PC-9 (cell line): ENCODE measurements around the gene RPAP2. TPM values are rescaled to one million over a fixed set of nuclear protein-coding genes. Genes with fewer than 3 reads are reported as not detected.

ENCODE experiments used
- BruUV-seq: library from RNA; stranded (reverse); fragments of 400-500 nt; replicated peaks from 2 replicates; lab custom pipeline; 2021; lab: Mats Ljungman, UMichigan
- CTCF ChIA-PET: fragments of 300-600 bp; sonication (Branson Sonifier 250); formaldehyde crosslinking; loops from one replicate; lab custom pipeline; 2022; ENCODE audit warnings: antibody characterized with exemption; lab: Charles Lee
- POLR2A ChIA-PET: fragments of 300-600 bp; sonication (Branson Sonifier 250); formaldehyde crosslinking; loops from one replicate; lab custom pipeline; 2022; ENCODE audit warnings: antibody characterized with exemption; ENCODE audit not compliant: unreplicated experiment; lab: Charles Lee
- DNase-seq, 2 experiments: peaks; one replicate each; pipeline versions ENCODE4 v3.0.0 to v3.0.0-alpha.2; 2015 to 2022; ENCODE audit warnings: mixed read lengths in 1 of 2
- H2AFZ ChIP-seq: fragments of 200-600 bp; sonication (generic); 2 replicates; pipeline ENCODE4 v1.8.1; 2017; ENCODE audit warnings: antibody characterized with exemption
- H3F3A ChIP-seq: fragments of 200-600 bp; sonication (generic); 2 replicates; pipeline ENCODE4 v1.8.1; 2017; ENCODE audit warnings: antibody characterized with exemption, mild to moderate bottlenecking, low read depth; ENCODE audit not compliant: insufficient read depth
- H3K27ac ChIP-seq: fragments of 200-600 bp; sonication (generic); 2 replicates; pipeline ENCODE4 v1.6.1; 2016; ENCODE audit warnings: mixed run types
- H3K27me3 ChIP-seq: fragments of 200-600 bp; sonication (generic); 2 replicates; pipeline ENCODE4 v1.6.1; 2016; ENCODE audit warnings: low read depth, mixed run types; ENCODE audit not compliant: insufficient read depth
- H3K36me3 ChIP-seq: fragments of 200-600 bp; sonication (generic); 2 replicates; pipeline ENCODE4 v1.6.1; 2016; ENCODE audit warnings: low read depth, mixed run types
- H3K4me1 ChIP-seq: fragments of 200-600 bp; sonication (generic); replicated peaks from 2 replicates; pipeline ENCODE4 v1.6.1; 2016; ENCODE audit warnings: mixed run types; ENCODE audit not compliant: insufficient read depth
- H3K4me2 ChIP-seq: fragments of 200-600 bp; sonication (generic); 2 replicates; pipeline ENCODE4 v1.6.1; 2017; ENCODE audit warnings: mixed run types
- H3K4me3 ChIP-seq: fragments of 200-600 bp; sonication (generic); 2 replicates; pipeline ENCODE4 v1.6.1; 2016; ENCODE audit warnings: mixed run types
- H3K79me2 ChIP-seq: fragments of 200-600 bp; sonication (generic); 2 replicates; pipeline ENCODE4 v1.6.1; 2017; ENCODE audit warnings: low read depth, mixed run types
- H3K9me2 ChIP-seq: fragments of 200-600 bp; sonication (generic); 2 replicates; pipeline ENCODE4 v1.8.1; 2017; ENCODE audit warnings: mild to moderate bottlenecking; ENCODE audit not compliant: insufficient read depth
- H3K9me3 ChIP-seq: fragments of 200-600 bp; sonication (generic); 2 replicates; pipeline ENCODE4 v1.8.1; 2016; ENCODE audit warnings: low read depth; ENCODE audit not compliant: insufficient read depth
- H4K20me1 ChIP-seq: fragments of 200-600 bp; sonication (generic); 2 replicates; pipeline ENCODE4 v1.8.1; 2017; ENCODE audit not compliant: insufficient read depth
- CTCF ChIP-seq: fragments of 200-600 bp; sonication (generic); conservative IDR thresholded peaks from 2 replicates; pipeline ENCODE4 v1.6.1; 2017; ENCODE audit warnings: mixed run types, antibody characterized with exemption, mild to moderate bottlenecking, moderate library complexity
- EZH2 ChIP-seq: fragments of 200-600 bp; sonication (generic); IDR thresholded peaks from 2 replicates; pipeline ENCODE4 v1.8.0; 2017; ENCODE audit warnings: antibody characterized with exemption, low read depth
- intact Hi-C: fragments of 100-400 bp; cut with micrococcal nuclease; formaldehyde crosslinking; loops from one replicate; pipeline ENCODE4 v1.10.0; 2022; ENCODE audit not compliant: unreplicated experiment
- total RNA-seq: library from RNA; stranded (reverse); gene quantifications from 2 replicates; pipeline ENCODE4 v1.2.3, GENCODE V29; 2021

The RPAP2 gene
- total RNA-seq, 1 experiment from 2014 or later, result 20.3 TPM

- Histone ChIP-seq H3K4me3 (no peak overlapping the region), H3K27ac (no peak overlapping the region), H3K4me2 (no peak overlapping the region), H3K36me3 (peaks cover 20% of the 10 kb centered on the region), H3K4me1 (no peaks in the 10 kb centered on the region), H3K27me3 (no peaks in the 10 kb centered on the region), H3K79me2 (no peaks in the 10 kb centered on the region), H3K9me3 (no peaks in the 10 kb centered on the region), H3F3A (no peaks in the 10 kb centered on the region), H2AFZ (no peak overlapping the region), H4K20me1 (no peaks in the 10 kb centered on the region), H3K9me2 (no peaks in the 10 kb centered on the region)
- TF ChIP-seq EZH2 (no peak), CTCF (no peak)
- BruUV-seq, result no TSS peak
- ChIA-PET POLR2A (no interaction called here), CTCF (no interaction called here)
- DNase-seq, result no peak
- intact Hi-C loops, result no loop called here
These were observed 44.2 kb downstream of the RPAP2 start for GRCh38 chr1:92343061-92343460.

- H3K4me2 ChIP-seq, result no peak overlapping the region
- CTCF ChIA-PET, result no interaction called here
- no peak for DNase-seq
These were observed 48.2 kb downstream of the RPAP2 start for GRCh38 chr1:92346866-92347640.

GRCh38 chr1:92352856-92353255 is 54.0 kb downstream of the RPAP2 start:
- BruUV-seq, result no TSS peak
- POLR2A ChIA-PET, result interaction anchor here (0.7 kb wide), 1 partner anchor 192 kb away, joined by 6 read pairs; no protein-coding TSS in a partner anchor
- intact Hi-C loops, result no loop called here

More at GRCh38 chr1:92346866-92347640, 48.2 kb downstream of the RPAP2 start:
- Histone ChIP-seq H3F3A (no peaks in the 10 kb centered on the region), H3K9me3 (no peaks in the 10 kb centered on the region), H3K79me2 (no peaks in the 10 kb centered on the region), H2AFZ (no peak overlapping the region), H3K4me3 (no peak overlapping the region), H3K27me3 (no peaks in the 10 kb centered on the region), H3K4me1 (no peaks in the 10 kb centered on the region), H3K27ac (no peak overlapping the region), H3K9me2 (no peaks in the 10 kb centered on the region), H4K20me1 (no peaks in the 10 kb centered on the region), H3K36me3 (peaks cover 18% of the 10 kb centered on the region; the same call in 1 of the 2 replicates)
- POLR2A ChIA-PET, result no interaction called here
- TF ChIP-seq CTCF (no peak), EZH2 (no peak)
- no TSS peak for BruUV-seq
- intact Hi-C loops, result no loop called here

More at GRCh38 chr1:92352856-92353255, 54.0 kb downstream of the RPAP2 start:
- H3K4me1 ChIP-seq, result no peaks in the 10 kb centered on the region
- H3K27ac ChIP-seq, result no peak overlapping the region
- H2AFZ ChIP-seq, result no peak overlapping the region
- H3K9me2 ChIP-seq, result no peaks in the 10 kb centered on the region
- TF ChIP-seq CTCF (no peak), EZH2 (no peak)
- peaks cover 31% of the 10 kb centered on the region for H3K36me3 ChIP-seq
- no peak overlapping the region for H3K4me2 ChIP-seq
- no peak for DNase-seq
- no peaks in the 10 kb centered on the region for H3K9me3 ChIP-seq
- no peaks in the 10 kb centered on the region for H3F3A ChIP-seq
- H3K79me2 ChIP-seq, result no peaks in the 10 kb centered on the region
- no peaks in the 10 kb centered on the region for H3K27me3 ChIP-seq
- no peaks in the 10 kb centered on the region for H4K20me1 ChIP-seq
- CTCF ChIA-PET, result no interaction called here
- H3K4me3 ChIP-seq, result no peak overlapping the region
